ENCODE measurements around the gene PRR3. TPM values are rescaled to one million over a fixed set of nuclear protein-coding genes. Genes with fewer than 3 reads are reported as not detected.
"Not testable (repeated sequence)": the region's sequence is repeated elsewhere in the genome, so short reads cannot be mapped to it uniquely, and the experiment has no call there.

The PRR3 gene, protein sequence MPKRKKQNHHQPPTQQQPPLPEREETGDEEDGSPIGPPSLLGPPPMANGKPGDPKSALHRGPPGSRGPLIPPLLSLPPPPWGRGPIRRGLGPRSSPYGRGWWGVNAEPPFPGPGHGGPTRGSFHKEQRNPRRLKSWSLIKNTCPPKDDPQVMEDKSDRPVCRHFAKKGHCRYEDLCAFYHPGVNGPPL
- 12.7 TPM in 1 of 2 replicates, not detected in the other for total RNA-seq (2014; rRNA removed; shearing (Covaris generic); ENCODE audit: low replicate concordance)

DNA sequence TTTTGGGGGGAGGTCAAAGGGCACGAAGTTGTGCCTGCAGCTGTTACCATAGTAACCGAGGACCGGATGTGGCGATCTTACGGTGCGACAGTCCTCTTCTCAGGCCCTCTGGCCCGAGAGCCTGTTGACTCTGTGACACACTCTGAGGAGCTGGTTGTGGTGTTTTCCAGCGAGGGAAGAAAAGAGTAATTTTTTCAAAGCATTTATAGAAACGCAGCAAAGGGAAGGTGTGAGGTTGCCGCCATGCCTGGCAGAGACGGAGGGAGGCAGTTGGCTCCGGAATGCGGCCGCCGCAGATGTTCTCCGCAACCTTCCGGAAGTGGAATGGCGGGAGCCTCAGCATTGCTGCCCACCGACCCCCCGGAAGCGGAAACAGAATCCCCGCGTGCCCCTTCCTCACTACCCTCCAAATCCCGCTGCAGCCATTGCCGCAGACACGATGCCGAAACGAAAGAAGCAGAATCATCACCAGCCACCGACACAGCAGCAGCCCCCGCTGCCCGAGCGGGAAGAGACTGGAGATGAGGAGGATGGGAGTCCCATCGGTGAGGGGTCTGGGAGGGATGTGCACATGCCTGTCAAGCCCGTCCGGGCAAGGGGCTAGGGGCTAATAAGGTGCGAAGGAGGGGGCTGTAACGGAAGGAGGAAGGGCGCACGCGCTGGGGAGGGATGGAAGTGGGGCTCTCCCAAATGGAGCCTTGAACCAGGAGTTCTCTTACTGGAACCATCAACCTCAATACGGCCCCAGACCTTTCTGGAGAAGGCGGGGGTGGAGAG is at the start of gene PRR3:
TSS of gene PRR3 (plus strand) at position 390 of the 777 bp plus-strand sequence. CDS start at position 440, 50 bp downstream.
- peak; percentile 93 for DNase-seq (ENCODE audit: low read depth)
- in situ Hi-C loops (cut with HindIII; ENCODE audit: low pct_unique_long_range_greater_than_20kb, low sequenced_read_pairs) = no loop called here

DNA sequence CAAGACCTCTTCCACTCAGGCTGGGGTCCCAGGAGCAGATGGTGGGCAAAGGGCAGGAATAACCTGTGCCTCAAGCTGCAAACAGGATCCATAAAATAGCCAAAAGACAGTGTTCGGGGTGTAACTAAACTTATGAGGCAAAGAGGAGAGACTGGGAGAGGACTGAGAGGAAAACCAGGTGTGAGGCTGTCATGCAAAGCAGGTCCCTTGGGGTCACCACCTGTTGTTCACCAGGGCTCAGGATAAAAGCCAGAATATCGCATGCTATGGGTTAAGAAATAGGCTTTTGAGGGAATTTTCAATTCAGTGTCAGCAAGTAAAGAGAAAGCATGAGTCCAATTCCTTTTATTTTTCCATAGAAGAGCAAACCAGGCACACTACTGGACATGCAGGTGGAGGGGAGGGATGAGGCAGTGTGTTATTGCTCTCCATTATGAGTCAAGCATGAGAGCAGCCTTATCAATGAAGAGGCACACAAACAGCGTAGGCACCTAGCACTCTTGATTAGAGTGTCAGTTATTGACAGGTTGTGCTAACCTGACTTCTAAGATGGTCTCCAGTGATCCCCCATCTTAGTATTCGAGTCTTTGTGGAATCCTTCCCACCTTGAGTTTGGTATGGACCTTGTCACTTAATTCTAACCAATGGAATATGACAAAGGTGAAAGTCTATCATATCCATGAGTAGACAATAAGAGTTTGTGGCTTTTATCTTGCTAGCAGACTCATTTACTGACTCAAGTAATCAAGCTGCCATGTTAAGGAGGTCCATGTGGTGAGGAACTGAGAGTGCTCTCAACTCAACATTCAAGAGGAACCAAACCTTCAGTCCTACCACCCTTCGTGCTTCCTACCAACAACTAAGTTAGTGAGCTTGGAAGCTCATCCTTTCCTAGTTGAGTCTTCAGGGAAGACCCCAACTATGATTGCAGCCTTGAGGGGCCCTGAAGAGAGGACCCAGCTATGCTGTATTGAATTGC is 49.0 kb upstream of the PRR3 start:
- DNase-seq (ENCODE audit: low read depth) = no peak
- in situ Hi-C loops (cut with HindIII; ENCODE audit: low pct_unique_long_range_greater_than_20kb, low sequenced_read_pairs) = no loop called here

DNA sequence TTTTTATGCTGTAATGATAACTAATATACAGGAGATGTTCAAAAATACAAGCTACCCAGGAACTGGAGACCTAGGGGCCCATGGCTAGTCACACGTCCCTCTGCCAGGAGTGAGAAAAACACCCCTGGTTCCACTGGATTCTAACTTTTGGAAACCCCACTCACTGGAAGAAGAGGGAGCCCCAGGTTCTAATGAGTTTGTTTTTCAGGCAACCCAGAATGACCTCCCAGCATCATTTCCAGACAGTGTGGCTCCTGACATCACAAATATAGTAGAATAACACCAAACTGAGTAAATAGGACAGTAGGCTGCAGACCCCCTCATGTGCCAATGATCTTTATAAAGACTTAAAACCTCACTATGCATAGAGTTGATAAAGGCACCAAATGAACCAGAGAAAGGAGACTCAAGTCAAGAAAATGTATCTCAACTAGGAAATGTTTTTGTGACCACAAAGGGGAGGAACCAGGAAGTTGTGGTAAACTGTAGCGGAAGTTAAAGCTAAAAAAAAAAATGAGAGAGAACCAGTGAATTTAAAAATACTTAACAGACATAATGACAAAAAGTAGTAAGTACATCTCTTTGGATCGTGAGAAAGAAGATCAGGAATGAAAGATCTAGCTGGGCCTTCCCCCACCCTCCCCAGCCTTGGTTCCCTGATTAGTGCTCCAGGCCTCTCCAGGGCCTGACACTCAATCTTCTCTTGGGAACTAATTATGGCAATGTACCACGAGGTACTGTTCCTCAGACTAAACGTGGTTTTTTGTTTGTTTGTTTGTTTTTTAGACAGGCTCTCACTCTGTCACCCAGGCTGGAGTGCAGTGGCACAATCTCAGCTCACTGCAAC is 48.0 kb upstream of the PRR3 start:
- in situ Hi-C loops (cut with HindIII; ENCODE audit: low pct_unique_long_range_greater_than_20kb, low sequenced_read_pairs) = no loop called here
- DNase-seq (ENCODE audit: low read depth) = no peak

DNA sequence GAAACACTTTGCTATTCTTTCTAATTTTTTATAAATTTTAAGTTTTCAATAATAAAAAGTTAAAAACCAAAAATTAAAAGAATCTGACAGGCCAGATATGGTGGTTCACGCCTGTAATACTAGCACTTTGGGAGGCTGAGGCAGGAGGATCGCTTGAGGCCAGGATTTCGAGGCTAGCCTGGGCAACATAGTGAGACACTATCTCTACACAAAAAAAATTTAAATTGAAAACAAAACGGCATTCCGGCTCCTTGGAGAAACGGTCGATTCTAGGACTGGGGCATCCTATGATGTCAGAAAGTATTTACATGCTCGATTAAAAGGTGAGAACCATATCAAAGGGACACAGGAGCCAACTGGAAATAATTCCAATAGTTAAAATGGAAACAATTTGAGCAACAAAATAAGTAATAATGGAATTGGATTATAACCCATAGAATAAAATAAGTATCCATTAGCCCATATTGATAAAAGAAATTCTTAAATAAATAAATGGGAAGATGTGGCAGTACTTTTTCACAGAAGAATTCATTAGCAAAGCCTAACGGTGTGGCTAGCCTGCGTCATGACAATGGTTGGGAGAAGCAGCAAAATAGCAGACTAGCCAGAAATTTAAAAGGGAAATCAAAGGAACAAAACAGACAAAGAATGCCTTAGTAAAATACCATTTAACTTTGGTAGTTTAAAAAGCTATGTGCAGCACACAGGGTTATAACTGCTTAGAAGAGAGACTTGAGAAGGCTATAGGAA is 46.5 kb upstream of the PRR3 start:
- DNase-seq (ENCODE audit: low read depth) = no peak
- in situ Hi-C loops (cut with HindIII; ENCODE audit: low pct_unique_long_range_greater_than_20kb, low sequenced_read_pairs) = no loop called here

DNA sequence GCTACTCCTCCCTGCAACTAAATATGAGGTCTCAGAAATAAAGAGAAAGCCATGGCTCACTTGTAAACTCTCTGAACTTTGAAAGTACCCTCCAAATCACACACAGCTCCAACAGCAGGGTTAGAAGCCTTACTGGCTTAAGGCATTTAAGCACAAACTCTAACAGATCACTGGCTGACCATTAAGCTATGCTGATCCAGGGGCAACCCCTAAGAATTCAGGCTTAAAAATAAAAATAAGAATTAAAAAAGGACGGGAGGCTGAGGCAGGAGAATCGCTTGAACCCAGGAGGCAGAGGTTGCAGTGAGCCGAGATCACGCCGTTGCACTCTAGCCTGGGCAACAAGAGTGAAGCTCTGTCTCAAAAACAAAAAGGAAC is 45.9 kb upstream of the PRR3 start:
- in situ Hi-C loops (cut with HindIII; ENCODE audit: low pct_unique_long_range_greater_than_20kb, low sequenced_read_pairs) = no loop called here
- DNase-seq (ENCODE audit: low read depth) = no peak

DNA sequence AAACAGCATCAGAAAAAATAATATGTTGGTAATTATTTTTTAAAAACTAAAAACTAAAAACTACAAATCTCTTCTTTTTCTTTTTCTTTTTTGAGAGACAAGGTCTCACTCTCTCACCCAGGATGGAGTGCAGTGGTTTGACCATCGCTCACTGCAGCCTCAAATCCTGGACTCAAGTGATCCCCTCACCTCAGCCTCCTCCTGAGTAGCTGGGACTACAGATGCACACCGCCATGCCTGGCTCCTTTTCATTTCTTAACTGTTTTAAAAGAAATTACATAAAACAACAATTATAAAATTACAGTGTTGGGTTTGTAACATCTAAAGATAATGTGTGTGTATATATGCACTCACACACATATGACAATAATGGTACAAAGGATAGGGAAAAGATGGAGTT is 43.6 kb upstream of the PRR3 start:
- in situ Hi-C loops (cut with HindIII; ENCODE audit: low pct_unique_long_range_greater_than_20kb, low sequenced_read_pairs) = no loop called here
- DNase-seq (ENCODE audit: low read depth) = no peak

DNA sequence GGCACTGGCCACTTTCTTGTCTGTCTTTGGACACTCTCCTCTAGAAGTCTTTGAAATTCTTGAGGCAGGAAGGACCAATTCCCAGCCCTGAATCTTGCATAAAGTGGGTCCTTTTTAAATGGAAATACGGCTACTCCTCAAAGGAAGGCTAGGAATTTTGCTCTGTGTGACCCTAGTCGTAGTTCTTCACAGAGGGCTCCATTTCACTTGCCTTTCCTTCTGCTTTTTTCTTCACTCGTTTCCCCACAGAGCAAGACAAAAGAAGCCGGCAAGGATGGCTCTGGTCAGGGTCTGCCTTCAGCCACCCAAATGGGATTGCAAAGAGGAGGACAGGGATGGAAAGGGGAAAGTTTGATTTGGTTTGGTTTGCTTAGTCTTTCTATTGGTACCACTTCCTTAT is 42.0 kb upstream of the PRR3 start:
- DNase-seq (ENCODE audit: low read depth) = no peak
- in situ Hi-C loops (cut with HindIII; ENCODE audit: low pct_unique_long_range_greater_than_20kb, low sequenced_read_pairs) = no loop called here

DNA sequence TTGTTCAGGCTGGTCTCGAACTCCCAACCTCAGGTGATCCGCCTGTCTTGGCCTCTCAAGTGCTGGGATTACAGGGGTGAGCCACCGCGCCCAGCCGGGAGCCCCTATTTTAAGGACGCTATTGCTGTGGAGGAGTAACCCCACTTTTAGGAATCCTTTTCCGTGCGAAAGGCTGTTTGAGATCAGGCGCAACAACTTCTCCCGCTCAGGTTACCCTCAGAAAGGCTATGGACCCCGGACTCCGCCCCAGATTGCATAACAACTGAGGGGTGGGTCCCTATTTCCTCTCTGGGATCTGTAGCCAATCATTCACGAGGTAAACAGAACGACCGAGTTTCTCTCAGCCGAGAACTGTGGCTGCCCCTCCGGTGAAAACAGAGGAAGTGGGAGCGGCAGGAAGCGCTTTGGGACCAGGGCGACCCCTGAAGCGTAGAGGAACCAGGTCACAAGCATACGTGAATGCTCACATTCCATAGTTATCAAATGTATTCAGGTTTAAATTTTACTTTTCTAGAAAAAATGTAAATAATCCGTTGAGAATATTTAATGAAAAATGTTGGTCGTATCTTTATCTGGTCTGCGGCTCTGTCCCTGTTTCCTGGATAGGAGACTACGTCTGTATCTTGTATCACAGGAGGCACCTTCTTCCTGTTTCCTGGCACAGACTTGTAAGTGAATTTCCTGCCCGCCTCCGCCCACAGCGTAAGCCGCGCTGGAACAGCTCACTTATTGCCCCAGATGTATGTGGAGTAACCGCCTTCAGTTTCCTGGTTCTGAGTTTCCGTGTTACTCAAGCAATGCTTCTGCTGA is 40.9 kb upstream of the PRR3 start:
- in situ Hi-C loops (cut with HindIII; ENCODE audit: low pct_unique_long_range_greater_than_20kb, low sequenced_read_pairs) = no loop called here
- peak; percentile 73 for DNase-seq (ENCODE audit: low read depth)

DNA sequence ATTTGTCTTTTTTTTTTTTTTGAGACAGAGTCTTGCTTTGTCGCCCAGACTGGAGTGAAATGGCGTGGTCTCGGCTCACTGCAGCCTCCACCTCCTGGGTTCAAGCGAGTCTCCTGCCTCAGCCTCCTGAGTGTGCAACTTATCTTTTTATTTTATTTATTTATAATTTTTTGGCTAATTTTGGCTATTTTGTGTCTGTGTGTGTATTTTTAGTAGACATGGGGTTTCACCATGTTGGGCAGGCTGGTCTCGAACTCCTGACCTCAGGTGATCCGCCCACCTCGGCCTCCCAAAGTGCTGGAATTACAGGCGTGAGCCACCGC is 40.4 kb upstream of the PRR3 start:
- DNase-seq (ENCODE audit: low read depth); in situ Hi-C loops (cut with HindIII; ENCODE audit: low pct_unique_long_range_greater_than_20kb, low sequenced_read_pairs): not testable (repeated sequence)

DNA sequence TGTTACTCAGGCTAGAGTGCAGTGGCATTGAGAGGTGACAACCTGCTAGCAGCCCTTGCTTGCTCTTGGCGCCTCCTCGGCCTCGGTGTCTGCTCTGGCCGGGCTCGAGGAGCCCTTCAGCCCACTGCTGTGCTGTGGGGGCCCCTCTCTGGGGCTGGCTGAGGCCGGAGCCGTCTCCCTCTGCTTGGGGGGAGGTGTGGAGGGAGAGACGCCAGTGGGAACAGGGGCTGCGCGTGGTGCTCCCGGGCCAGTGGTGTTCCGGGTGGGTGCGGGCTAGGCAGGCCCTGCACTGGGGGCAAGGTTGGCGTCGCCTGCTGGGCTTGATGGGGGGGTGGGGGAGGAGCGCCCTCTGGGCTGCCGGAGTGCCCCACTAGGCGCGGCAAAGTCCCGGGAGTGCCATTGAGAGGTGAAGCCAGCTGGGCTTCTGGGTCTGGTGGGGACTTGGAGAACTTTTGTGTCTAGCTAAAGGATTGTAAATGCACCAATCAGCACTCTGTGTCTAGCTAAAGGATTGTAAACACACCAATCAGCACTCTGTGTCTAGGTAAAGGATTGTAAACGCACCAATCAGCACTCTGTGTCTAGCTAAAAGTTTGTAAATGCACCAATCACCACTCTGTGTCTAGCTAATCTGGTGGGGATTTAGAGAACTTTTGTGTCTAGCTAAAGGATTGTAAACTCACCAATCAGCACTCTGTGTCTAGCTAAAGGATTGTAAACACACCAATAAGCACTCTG is 39.2 kb upstream of the PRR3 start:
- DNase-seq (ENCODE audit: low read depth) = peak; percentile 35
- in situ Hi-C loops (cut with HindIII; ENCODE audit: low pct_unique_long_range_greater_than_20kb, low sequenced_read_pairs) = not testable (repeated sequence)

DNA sequence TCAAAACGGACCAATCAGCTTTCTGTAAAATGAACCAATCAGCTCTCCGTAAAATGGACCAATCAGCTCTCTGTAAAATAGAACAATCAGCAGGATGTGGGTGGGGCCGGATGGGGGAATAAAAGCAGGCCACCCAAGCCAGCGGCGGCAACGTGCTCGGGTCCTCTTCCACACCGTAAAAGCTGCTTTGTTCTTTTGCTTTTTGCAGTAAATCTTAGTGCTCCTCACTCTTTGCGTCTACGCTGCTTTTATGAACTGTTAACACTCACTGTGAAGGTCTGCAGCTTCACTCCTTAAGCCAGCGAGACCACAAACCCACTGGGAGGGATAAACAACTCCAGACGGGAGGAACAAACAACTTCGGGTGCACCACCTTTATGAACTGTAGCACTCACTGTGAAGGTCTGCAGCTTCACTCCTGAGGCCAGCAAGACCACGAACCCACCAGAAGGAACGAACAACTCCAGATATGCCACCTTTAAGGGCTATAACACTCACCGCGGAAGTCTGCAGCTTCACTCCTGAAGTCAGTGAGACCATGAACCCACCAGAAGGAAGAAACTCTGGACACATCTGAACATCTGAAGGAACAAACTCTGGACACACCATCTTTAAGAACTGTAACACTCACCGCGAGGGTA is 38.5 kb upstream of the PRR3 start:
- DNase-seq (ENCODE audit: low read depth); in situ Hi-C loops (cut with HindIII; ENCODE audit: low pct_unique_long_range_greater_than_20kb, low sequenced_read_pairs): not testable (repeated sequence)

DNA sequence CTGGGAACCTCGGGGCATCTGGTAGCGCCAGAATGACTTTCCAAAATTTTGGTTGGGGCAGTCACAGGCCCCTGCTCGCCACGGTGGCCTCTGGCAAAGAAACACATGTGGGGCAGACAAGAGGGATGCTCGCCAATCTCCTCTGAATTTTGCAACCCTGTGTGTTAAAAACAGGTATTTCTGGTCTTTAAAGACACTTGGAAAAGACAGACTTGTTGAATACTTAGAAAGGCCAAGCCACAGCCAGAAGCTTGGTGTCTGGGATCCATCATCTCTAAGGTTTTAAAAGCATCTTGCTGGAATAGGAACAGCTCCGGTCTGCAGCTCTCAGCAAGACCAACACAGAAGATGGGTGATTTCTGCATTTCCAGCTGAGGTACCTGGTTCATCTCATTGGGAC is 36.6 kb upstream of the PRR3 start:
- DNase-seq (ENCODE audit: low read depth) = no peak
- in situ Hi-C loops (cut with HindIII; ENCODE audit: low pct_unique_long_range_greater_than_20kb, low sequenced_read_pairs) = no loop called here

DNA sequence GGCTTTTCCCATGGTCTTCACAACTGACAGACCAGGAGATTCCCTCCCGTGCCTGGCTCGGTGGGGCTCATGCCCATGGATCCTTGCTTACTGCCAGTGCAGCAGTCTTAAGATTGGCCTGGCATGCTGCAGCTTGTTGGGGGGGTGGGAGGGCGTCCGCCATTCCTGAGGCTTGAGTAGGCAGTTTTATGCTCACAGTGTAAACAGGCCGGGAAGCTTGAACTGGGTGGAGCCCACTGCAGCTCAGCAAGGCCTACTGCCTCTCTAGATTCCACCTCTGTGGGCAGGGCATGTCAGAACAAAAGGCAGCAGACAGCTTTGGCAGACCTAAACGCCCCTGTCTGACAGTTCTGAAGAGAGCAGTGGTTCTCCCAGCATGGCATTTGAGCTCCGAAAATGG is 36.0 kb upstream of the PRR3 start:
- in situ Hi-C loops (cut with HindIII; ENCODE audit: low pct_unique_long_range_greater_than_20kb, low sequenced_read_pairs) = not testable (repeated sequence)
- DNase-seq (ENCODE audit: low read depth) = peak; percentile 52

DNA sequence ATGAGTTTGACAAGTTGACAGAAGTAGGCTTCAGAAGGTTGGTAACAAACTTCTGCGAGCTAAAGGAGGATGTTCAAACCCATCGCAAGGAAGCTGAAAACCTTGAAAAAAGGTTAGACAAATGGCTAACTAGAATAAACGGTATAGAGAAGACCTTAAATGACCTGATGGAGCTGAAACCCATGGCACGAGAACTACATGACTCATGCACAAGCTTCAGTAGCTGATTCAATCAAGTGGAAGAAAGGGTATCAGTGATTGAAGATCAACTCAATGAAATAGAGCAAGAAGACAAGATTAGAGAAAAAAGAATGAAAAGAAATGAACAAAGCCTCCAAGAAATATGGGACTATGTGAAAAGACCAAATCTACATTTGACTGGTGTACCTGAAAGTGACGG is 35.1 kb upstream of the PRR3 start:
- DNase-seq (ENCODE audit: low read depth) = peak; percentile 17
- in situ Hi-C loops (cut with HindIII; ENCODE audit: low pct_unique_long_range_greater_than_20kb, low sequenced_read_pairs) = not testable (repeated sequence)

DNA sequence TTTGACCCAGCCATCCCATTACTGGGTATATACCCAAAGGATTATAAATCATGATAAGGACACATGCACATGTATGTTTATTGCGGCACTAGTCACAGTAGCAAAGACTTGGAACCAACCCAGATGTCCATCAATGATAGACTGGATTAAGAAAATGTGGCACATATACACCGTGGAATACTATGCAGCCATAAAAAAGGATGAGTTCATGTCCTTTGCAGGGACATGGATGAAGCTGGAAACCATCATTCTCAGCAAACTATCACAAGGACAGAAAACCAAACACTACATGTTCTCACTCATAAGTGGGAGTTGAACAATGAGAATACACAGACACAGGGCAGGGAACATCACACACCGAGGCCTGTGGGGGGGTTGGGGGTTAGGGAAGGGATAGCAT is 30.7 kb upstream of the PRR3 start:
- DNase-seq (ENCODE audit: low read depth); in situ Hi-C loops (cut with HindIII; ENCODE audit: low pct_unique_long_range_greater_than_20kb, low sequenced_read_pairs): not testable (repeated sequence)

Measured in Caki2 (cell line).